Fibroblast of upper back skin (primary cell): Measurements from ENCODE around the gene SLC25A40.
"Not testable (repeated sequence)": the region's sequence is repeated elsewhere in the genome, so short reads cannot be mapped to it uniquely, and the experiment has no call there.

Experiments
- DNase-seq: peaks from one replicate; pipeline ENCODE4 v3.0.0-alpha.2; 2013

The SLC25A40 gene

DNA sequence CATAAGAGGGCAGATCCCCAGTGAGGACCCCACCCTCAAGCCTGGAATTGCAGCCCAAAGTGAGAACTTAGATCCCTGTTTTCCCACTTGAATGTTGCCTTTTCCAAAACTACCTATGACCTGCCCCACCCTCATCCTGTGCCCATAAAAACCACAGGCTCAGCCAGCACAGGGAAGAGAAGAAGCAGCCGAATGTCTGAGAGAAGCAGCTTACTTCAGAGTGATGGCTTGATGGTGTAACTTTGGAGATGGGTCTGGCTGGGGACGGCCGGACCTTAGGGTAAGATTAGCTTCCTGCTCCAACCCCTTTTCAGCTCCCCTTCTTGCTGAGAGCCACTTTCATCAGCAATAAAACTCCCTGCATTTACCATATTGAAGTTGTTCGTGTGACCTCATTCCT lies 5.7 kb downstream of the SLC25A40 start:
- no peak for DNase-seq

GRCh38 chr7:87866533-87866932 lies 9.6 kb downstream of the SLC25A40 start:
- DNase-seq = not testable (repeated sequence)

DNA sequence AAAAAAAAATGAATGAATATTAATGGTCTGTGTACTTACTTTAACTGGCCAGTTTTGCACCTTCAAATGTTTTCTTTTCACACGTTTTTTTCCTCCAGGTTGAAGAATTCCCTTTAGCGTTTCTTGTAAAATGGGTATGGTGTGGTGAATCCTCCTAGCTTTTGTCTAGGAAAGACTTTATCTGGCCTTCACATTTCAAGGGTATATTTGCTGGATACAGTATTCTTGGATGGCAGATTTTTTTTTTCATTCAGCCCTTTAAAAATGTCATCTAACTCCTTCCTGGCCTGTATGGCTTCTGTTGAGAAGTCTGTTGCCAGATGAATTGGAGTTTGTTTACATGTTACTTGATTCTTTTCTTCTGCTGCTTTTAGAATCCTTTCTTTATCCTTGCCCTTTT lies 10.1 kb downstream of the SLC25A40 start:
- no peak for DNase-seq

GRCh38 chr7:87858417-87859100 lies 17.6 kb downstream of the SLC25A40 start:
- DNase-seq = no peak

- DNase-seq = peak; percentile 35
Observed at GRCh38 chr7:87853237-87853864, 22.8 kb downstream of the SLC25A40 start.

- DNase-seq = no peak
Observed at GRCh38 chr7:87852306-87852705, 23.9 kb downstream of the SLC25A40 start.

DNA sequence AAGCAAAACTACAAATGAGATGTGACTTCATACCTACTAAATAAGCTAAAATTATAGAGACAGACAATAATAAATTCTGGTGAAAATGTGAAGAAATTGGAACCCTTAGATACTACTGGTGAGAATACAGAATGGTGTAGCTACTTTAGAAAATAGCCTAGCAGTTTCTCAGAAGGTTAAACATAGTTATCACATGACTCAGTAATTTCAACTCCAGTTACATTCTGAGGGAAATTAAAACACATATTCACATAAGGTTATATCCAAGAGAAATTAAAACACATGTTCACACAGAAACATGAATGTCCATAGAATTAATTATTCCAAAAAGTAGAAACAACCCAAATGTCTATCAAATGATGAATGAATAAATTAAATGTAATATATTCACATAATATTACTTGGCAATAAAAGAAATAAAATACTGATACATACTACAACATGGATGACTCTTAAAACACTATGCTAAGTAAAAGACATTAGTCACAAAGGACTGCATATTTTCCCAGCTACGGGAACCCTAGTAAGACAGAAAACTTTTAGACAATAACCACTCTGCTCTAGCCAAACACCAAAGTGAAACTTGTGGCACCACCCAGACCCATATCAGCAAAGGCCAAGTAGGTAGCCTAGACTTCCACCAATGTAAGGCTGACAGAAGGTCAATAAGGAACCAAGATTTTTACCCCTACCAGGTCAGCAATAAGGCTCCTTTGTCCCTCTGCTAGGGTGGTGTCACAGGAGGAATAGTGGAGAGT lies 25.1 kb downstream of the SLC25A40 start:
- peak; percentile 19 for DNase-seq

DNA sequence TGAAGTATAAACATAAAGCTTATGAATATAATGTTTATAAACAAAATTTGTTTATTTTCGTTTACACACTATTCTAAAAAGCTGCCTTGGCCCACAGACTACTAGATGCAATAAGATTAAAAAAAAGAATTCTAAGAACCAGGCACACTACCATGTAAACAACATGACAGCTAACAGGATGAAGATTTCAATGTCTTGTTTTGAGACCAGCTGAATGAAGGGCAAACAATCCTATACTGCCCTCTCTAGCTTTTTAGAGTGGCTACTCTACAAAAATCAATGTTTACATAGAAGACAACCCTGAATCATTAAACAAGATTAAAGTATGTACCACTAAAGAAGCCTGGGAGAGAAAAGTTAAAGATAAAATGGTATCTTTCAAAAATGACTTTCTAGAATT lies 38.6 kb downstream of the SLC25A40 start:
- DNase-seq = no peak

- DNase-seq = no peak
Observed at GRCh38 chr7:87833130-87833529, 43.0 kb downstream of the SLC25A40 start.

DNA sequence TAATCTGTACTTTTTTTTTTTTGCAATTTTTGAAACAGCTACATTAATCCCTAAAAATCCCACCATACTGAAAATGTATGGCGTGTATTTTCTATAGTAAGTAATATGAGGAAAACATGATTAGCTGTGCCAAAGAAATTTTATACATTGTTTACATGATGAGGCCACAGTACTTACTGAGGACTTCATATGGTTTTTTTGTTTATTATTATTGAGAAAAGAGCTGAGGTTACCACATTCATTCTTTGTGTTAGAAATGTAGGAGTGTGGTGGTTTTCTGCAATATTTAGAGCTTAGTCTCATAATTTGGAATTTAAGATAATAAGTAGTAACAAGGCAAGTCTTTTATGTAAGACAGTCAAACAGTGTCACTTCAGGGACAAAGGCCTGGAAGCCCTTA lies 45.1 kb downstream of the SLC25A40 start:
- DNase-seq = no peak

GRCh38 chr7:87828383-87828782 lies 47.8 kb downstream of the SLC25A40 start:
- not testable (repeated sequence) for DNase-seq

GRCh38 chr7:87825369-87825768 lies 50.8 kb downstream of the SLC25A40 start:
- peak; percentile 2 for DNase-seq

DNA sequence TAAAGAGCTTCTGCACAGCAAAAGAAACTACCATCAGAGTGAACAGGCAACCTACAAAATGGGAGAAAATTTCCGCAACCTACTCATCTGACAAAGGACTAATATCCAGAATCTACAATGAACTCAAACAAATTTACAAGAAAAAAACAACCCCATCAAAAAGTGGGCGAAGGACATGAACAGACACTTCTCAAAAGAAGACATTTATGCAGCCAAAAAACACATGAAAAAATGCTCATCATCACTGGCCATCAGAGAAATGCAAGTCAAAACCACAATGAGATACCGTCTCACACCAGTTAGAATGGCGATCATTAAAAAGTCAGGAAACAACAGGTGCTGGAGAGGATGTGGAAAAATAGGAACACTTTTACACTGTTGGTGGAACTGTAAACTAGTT lies 54.1 kb downstream of the SLC25A40 start:
- not testable (repeated sequence) for DNase-seq

GRCh38 chr7:87818336-87818735 lies 57.8 kb downstream of the SLC25A40 start:
- DNase-seq = no peak

DNA sequence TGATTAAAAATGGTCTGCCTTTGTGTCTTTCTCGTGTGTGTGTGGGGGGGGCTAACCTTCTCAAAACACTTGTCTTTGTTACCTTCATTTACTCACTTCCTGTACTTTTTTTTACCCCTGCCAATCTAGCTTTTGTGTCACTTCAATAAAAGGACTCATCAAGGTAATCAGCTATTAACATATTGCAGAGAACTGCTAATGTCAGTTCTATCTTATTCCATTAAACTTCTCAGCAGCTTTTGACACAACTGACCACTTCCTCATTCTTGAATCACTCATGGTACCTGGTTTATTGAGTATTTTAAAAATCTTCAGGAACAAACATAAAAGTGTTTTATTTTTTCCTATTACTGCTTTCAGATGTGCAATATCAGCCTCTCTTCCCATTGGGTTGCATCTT lies 59.8 kb downstream of the SLC25A40 start:
- no peak for DNase-seq

DNA sequence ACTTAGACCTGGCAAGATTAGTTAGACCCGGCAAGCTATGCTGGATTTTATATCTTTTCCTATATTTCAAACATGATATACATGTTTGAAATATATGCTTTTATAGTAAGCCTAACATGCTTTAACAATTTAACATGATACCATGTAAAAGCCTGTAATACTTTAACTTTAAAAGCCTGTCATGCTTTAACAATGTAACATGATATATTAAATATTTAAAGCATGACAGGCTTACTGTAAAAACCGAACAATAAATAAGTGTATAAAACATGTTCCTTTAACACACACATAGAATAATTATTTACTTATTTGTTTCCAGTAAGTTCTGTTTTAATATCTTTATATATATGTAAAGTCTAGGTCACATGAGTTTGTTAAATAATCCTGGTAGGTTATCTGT lies 65.4 kb downstream of the SLC25A40 start:
- DNase-seq = no peak

DNA sequence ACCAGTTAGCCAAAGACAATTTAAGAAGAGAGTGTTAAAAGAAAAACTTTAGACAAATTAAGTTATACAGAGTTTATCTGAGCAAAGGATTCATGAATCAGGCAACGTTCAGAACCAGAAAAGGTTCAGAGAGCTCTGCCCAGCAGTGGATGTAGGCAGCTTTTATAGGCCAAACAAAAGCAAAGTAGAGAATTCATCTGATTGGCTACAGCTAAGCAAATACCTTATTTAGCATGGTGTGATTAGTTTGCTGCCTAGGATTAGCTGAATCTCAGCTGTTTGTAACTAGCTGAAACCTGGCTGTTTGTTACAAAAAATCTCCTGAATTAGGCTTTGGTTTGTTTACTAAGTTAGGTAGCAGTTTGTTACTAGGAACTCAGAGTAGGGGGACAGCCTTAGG lies 66.0 kb downstream of the SLC25A40 start:
- DNase-seq = no peak

DNA sequence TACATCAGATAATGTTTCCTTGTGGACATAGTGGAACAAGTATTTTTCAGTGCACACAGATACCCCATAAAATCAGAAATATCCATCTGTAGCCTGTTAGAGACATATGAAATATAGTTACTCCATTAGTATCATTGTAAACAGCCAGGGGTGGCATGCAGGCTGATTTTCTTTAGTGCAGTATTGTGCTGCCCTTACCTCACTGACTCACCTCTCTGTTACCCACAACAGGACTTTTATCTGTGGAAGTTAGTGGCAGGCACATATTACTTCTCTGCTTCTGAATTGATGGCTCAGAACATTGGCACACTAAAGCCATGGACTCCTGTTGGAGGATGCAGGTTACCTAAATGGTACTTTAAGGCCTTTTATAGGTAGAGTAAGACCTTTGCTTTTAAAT lies 70.0 kb downstream of the SLC25A40 start:
- no peak for DNase-seq

- DNase-seq = peak; percentile 46
Observed at GRCh38 chr7:87797798-87798403, 78.3 kb downstream of the SLC25A40 start.

DNA sequence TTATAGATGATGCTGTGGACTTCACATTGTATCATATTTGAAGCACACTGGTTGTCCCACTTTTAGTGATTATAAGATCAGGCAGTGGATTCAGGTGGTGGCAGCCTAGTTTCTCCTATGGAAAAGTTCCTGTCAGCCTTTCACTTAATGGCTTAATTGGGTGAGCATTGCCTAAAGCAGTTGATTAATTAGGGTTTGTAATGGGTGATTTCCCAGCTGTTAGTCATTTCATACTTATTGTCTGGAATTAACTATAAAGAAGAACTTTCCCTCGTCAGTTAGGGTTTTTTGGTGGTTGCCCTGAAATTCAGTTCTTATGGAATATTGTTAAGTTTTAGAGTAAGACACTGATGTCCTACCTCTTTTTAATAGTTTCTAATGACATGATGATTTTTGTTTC lies 78.8 kb downstream of the SLC25A40 start:
- no peak for DNase-seq

DNA sequence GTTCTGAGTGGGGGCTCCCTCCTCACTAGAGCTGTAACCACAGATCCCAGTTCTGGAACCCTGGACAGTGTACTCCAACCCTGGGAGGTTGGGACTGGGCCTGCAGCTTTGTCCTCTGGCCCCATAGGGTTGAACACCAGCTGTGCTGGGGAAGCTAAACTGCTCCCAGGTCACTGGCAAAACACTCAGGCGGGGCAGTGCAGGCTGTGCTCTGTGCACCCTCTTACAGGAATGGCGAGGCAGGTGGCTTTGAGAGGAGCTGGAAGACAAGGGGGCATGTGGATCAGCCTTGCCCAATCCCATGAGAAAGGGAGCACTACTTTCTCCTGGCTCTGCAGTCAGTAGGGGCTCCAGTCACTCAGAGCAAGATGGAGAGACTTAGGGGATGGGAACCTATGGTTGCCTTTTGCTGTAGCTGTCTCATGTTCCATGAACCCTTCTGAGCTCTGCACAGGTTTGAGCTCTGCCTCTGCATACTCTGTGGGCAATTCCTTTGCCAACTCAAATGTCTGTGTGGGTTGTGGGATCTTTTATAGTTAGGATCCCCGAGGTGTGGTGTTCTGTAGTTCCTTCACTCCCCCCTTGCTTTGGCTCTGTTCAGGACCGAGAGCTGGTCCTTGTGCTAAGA lies 90.7 kb downstream of the SLC25A40 start:
- DNase-seq = no peak

- no peak for DNase-seq
Observed at GRCh38 chr7:87784424-87784823, 91.7 kb downstream of the SLC25A40 start.
